Keratinocyte (primary cell): ENCODE data around the gene ACAP3. TPM values are rescaled to one million over a fixed set of nuclear protein-coding genes. Genes with fewer than 3 reads are reported as not detected.

ENCODE experiments used
- DNase-seq: peaks from one replicate; pipeline ENCODE4 v3.0.0-alpha.2; 2011; ENCODE audit warnings: low read depth, missing footprints, low spot score
- FAIRE-seq: peaks from 2 replicates; lab custom pipeline; 2011; peaks lifted over from hg19 to GRCh38; lab: Jason Lieb, UNC
- H2AFZ ChIP-seq: 2 replicates; pipeline ENCODE4 v1.6.0; 2012; ENCODE audit warnings: low read length, control low read depth, inconsistent platforms; ENCODE audit not compliant: control insufficient read depth
- H3K27ac ChIP-seq: 2 replicates; pipeline ENCODE4 v1.5.1; 2011; ENCODE audit warnings: low read length; ENCODE audit not compliant: control insufficient read depth, insufficient read depth
- H3K27me3 ChIP-seq: 3 replicates; pipeline ENCODE4 v1.6.0; 2011; ENCODE audit warnings: low read length; ENCODE audit not compliant: control insufficient read depth, insufficient read depth; ENCODE audit errors: extremely low read depth
- H3K36me3 ChIP-seq, 2 experiments: 2 replicates in 1 of 2; 3 replicates in 1 of 2; pipeline ENCODE4 v1.5.1; 2011; ENCODE audit warnings: low read length in 2 of 2, mild to moderate bottlenecking in 1 of 2; ENCODE audit not compliant: control insufficient read depth in 2 of 2, insufficient read depth in 2 of 2; ENCODE audit errors: extremely low read depth in 1 of 2
- H3K4me1 ChIP-seq: 3 replicates; pipeline ENCODE4 v1.5.1; 2011; ENCODE audit warnings: low read length; ENCODE audit not compliant: control insufficient read depth, insufficient read depth; ENCODE audit errors: extremely low read depth
- H3K4me2 ChIP-seq: 3 replicates; pipeline ENCODE4 v1.6.0; 2011; ENCODE audit warnings: low read depth, low read length; ENCODE audit not compliant: control insufficient read depth, insufficient read depth; ENCODE audit errors: extremely low read depth
- H3K4me3 ChIP-seq, 3 experiments: fragments of 200-600 bp in 1 of 3; sonication (generic) in 1 of 3; 2 replicates in 2 of 3; 3 replicates in 1 of 3; pipeline ENCODE4 v1.5.1; 2011 to 2016; ENCODE audit warnings: low read length in 3 of 3, mild to moderate bottlenecking in 3 of 3, control low read depth in 2 of 3, inconsistent platforms in 1 of 3, low read depth in 1 of 3, mixed read lengths in 1 of 3, mixed run types in 1 of 3, moderate library complexity in 1 of 3; ENCODE audit not compliant: control insufficient read depth in 2 of 3, insufficient read depth in 2 of 3; ENCODE audit errors: extremely low read depth in 1 of 3
- H3K79me2 ChIP-seq: 2 replicates; pipeline ENCODE4 v1.6.0; 2012; ENCODE audit warnings: low read length; ENCODE audit not compliant: control insufficient read depth, insufficient read depth
- H3K9ac ChIP-seq: 3 replicates; pipeline ENCODE4 v1.6.0; 2011; ENCODE audit warnings: low read length; ENCODE audit not compliant: control insufficient read depth, insufficient read depth; ENCODE audit errors: extremely low read depth
- H3K9me1 ChIP-seq: 3 replicates; pipeline ENCODE4 v1.6.0; 2011; ENCODE audit warnings: low read length; ENCODE audit not compliant: control insufficient read depth, insufficient read depth; ENCODE audit errors: extremely low read depth
- H3K9me3 ChIP-seq: 2 replicates; pipeline ENCODE4 v1.5.1; 2012; ENCODE audit warnings: low read depth, low read length; ENCODE audit not compliant: control insufficient read depth
- H4K20me1 ChIP-seq: 3 replicates; pipeline ENCODE4 v1.6.0; 2011; ENCODE audit warnings: low read length; ENCODE audit not compliant: control insufficient read depth, insufficient read depth; ENCODE audit errors: extremely low read depth
- CTCF ChIP-seq, 3 experiments: IDR thresholded peaks in 1 of 3; conservative IDR thresholded peaks in 1 of 3; optimal IDR thresholded peaks in 1 of 3; 2 replicates in 2 of 3; 3 replicates in 1 of 3; pipeline versions ENCODE3 to v1.5.1; 2011; ENCODE audit warnings: low read length in 3 of 3, mild to moderate bottlenecking in 3 of 3, moderate library complexity in 2 of 3, control low read depth in 1 of 3, inconsistent platforms in 1 of 3; ENCODE audit not compliant: insufficient read depth in 2 of 3; ENCODE audit errors: extremely low read depth in 1 of 3
- EZH2 ChIP-seq: IDR thresholded peaks from one replicate; pipeline ENCODE4 v1.6.1; 2012; ENCODE audit warnings: inconsistent platforms, mild to moderate bottlenecking, low read length, moderate library complexity
- dilution Hi-C: fragments of 300-500 bp; cut with MboI; formaldehyde crosslinking; loops from one replicate; pipeline ENCODE4 v1.7.0; 2020; ENCODE audit warnings: low sequenced_read_pairs; ENCODE audit not compliant: extremely low pct_ligation_motif_present
- polyA plus RNA-seq, 5 experiments: library from polyadenylated mRNA; depleted of rRNA in 3 of 5; stranded (reverse) in 3 of 5; stranded (forward) in 1 of 5; unstranded in 1 of 5; fragments of >200 nt; gene quantifications; 1 replicate in 1 of 5; 2 replicates in 3 of 5; 3 replicates in 1 of 5; pipeline versions ENCODE4 v1.2.1 to v1.2.3, GENCODE V29; 2011 to 2012; ENCODE audit warnings: missing spikeins in 2 of 5, low read depth in 1 of 5, low replicate concordance in 1 of 5

The ACAP3 gene
- polyA plus RNA-seq, 1 donor (not counting 4 experiments of a cell fraction or from before 2014, with no cell fraction given), result 17.4 TPM

DNA sequence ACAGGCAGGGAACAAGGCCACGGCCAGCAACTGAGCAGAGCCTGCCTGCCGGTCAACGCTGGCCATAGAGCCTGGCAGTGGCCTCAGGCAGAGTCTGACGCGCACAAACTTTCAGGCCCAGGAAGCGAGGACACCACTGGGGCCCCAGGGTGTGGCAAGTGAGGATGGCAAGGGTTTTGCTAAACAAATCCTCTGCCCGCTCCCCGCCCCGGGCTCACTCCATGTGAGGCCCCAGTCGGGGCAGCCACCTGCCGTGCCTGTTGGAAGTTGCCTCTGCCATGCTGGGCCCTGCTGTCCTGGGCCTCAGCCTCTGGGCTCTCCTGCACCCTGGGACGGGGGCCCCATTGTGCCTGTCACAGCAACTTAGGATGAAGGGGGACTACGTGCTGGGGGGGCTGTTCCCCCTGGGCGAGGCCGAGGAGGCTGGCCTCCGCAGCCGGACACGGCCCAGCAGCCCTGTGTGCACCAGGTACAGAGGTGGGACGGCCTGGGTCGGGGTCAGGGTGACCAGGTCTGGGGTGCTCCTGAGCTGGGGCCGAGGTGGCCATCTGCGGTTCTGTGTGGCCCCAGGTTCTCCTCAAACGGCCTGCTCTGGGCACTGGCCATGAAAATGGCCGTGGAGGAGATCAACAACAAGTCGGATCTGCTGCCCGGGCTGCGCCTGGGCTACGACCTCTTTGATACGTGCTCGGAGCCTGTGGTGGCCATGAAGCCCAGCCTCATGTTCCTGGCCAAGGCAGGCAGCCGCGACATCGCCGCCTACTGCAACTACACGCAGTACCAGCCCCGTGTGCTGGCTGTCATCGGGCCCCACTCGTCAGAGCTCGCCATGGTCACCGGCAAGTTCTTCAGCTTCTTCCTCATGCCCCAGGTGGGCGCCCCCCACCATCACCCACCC lies 23.6 kb upstream of the ACAP3 start, which contains the start of gene TAS1R3:
TSS of gene TAS1R3 (plus strand) at position 213 of the 898 bp plus-strand sequence. CDS start at position 279, 66 bp downstream.
- TF ChIP-seq EZH2 (no peak), CTCF (optimal IDR thresholded peaks at IDR 0.05 in 1 of 3, IDR thresholded peaks at IDR 0.05 in 1 of 3, conservative IDR thresholded peaks at IDR 0.05 in 1 of 3; ENCODE audit: extremely low read depth in 1 of 3, insufficient read depth in 2 of 3, low read length in 3 of 3) (no peak)
- peaks cover 4% of the 10 kb centered on the region for H3K9me3 ChIP-seq
- no peaks in the 10 kb centered on the region for H3K9me1 ChIP-seq
- FAIRE-seq (no peak), DNase-seq (no peak)
- peaks cover 32% of the 10 kb centered on the region for H3K4me1 ChIP-seq
- no peak within 1 kb of the TSS for H3K9ac ChIP-seq
- peaks cover 11% of the 10 kb centered on the region for H3K27me3 ChIP-seq
- no peak within 1 kb of the TSS for H3K27ac ChIP-seq
- dilution Hi-C loops, result no loop called here
- H3K36me3 ChIP-seq, result peaks cover 6 to 12% of the 10 kb centered on the region in 2 experiments
- peak within 1 kb of the TSS; percentile 32 for H3K4me2 ChIP-seq
- H2AFZ ChIP-seq, result no peak within 1 kb of the TSS
- peaks cover 13% of the 10 kb centered on the region for H3K79me2 ChIP-seq
- peaks cover 25% of the 10 kb centered on the region for H4K20me1 ChIP-seq
- H3K4me3 ChIP-seq, result no peak within 1 kb of the TSS

GRCh38 chr1:1330366-1331067 lies 22.8 kb upstream of the ACAP3 start:
- Histone ChIP-seq H3K27ac (no peak overlapping the region), H3K79me2 (peaks cover 20% of the 10 kb centered on the region), H3K4me3 (no peak overlapping the region), H4K20me1 (peaks cover 25% of the 10 kb centered on the region), H3K9me1 (no peaks in the 10 kb centered on the region), H3K27me3 (peaks cover 11% of the 10 kb centered on the region), H3K4me1 (peaks cover 38% of the 10 kb centered on the region), H2AFZ (no peak overlapping the region), H3K4me2 (no peak overlapping the region), H3K36me3 (peaks cover 8 to 11% of the 10 kb centered on the region in 2 experiments), H3K9ac (no peak overlapping the region), H3K9me3 (peaks cover 4% of the 10 kb centered on the region)
- TF ChIP-seq EZH2 (no peak), CTCF (optimal IDR thresholded peaks at IDR 0.05 in 1 of 3, IDR thresholded peaks at IDR 0.05 in 1 of 3, conservative IDR thresholded peaks at IDR 0.05 in 1 of 3; ENCODE audit: extremely low read depth in 1 of 3, insufficient read depth in 2 of 3, low read length in 3 of 3) (no peak)
- no peak for FAIRE-seq
- dilution Hi-C loops, result no loop called here
- DNase-seq, result no peak
